Mucosa of rectum (tissue), 2 donors: Measurements from ENCODE around the gene FAM210A.

ENCODE experiments used
- H3K27ac ChIP-seq, 2 donors: one replicate each; pipeline ENCODE4 v1.7.0; 2013; ENCODE audit warnings: inconsistent platforms in 2 of 2, low read depth in 2 of 2, low read length in 2 of 2
- H3K27me3 ChIP-seq, 2 donors: one replicate each; pipeline ENCODE4 v1.7.0; 2013; ENCODE audit warnings: low read length in 2 of 2; ENCODE audit not compliant: control insufficient read depth in 2 of 2, insufficient read depth in 2 of 2
- H3K36me3 ChIP-seq, 2 donors: one replicate each; pipeline ENCODE4 v1.7.0; 2013; ENCODE audit warnings: low read length in 2 of 2; ENCODE audit not compliant: control insufficient read depth in 2 of 2, insufficient read depth in 2 of 2
- H3K4me1 ChIP-seq, 2 donors: one replicate each; pipeline ENCODE4 v1.7.0; 2013; ENCODE audit warnings: low read length in 2 of 2, mild to moderate bottlenecking in 1 of 2; ENCODE audit not compliant: control insufficient read depth in 2 of 2, insufficient read depth in 2 of 2
- H3K4me3 ChIP-seq, 2 donors: one replicate each; pipeline ENCODE4 v1.7.0; 2013; ENCODE audit warnings: low read length in 2 of 2
- H3K9ac ChIP-seq, 2 donors: one replicate each; pipeline ENCODE4 v1.7.0; 2013; ENCODE audit warnings: low read length in 2 of 2, low read depth in 1 of 2, mild to moderate bottlenecking in 1 of 2
- H3K9me3 ChIP-seq, 2 donors: one replicate each; pipeline ENCODE4 v1.7.0; 2013; ENCODE audit warnings: low read length in 2 of 2; ENCODE audit not compliant: control insufficient read depth in 2 of 2
- donor health status: healthy.
- donor health status: Normal muscosa, but diverticular disease.

Gene FAM210A

GRCh38 chr18:13649397-13650390 is 76.7 kb downstream of the FAM210A start:
- no peak overlapping the region for H3K4me3 ChIP-seq
- no peak overlapping the region for H3K9ac ChIP-seq
- no peaks in the 10 kb centered on the region for H3K4me1 ChIP-seq
- H3K36me3 ChIP-seq, result peaks cover 7% of the 10 kb centered on the region in 2 donors
- no peaks in the 10 kb centered on the region for H3K9me3 ChIP-seq
- H3K27ac ChIP-seq, result no peak overlapping the region
- H3K27me3 ChIP-seq, result no peaks in the 10 kb centered on the region

- Histone ChIP-seq H3K9ac (no peak overlapping the region), H3K36me3 (peaks cover 7% of the 10 kb centered on the region in 2 donors), H3K4me3 (no peak overlapping the region), H3K27me3 (no peaks in the 10 kb centered on the region), H3K9me3 (no peaks in the 10 kb centered on the region), H3K4me1 (no peaks in the 10 kb centered on the region), H3K27ac (no peak overlapping the region)
Observed at GRCh38 chr18:13647761-13648160, 78.6 kb downstream of the FAM210A start.

- Histone ChIP-seq H3K4me3 (no peak overlapping the region), H3K9ac (no peak overlapping the region), H3K4me1 (no peaks in the 10 kb centered on the region), H3K9me3 (no peaks in the 10 kb centered on the region), H3K36me3 (peaks cover 7% of the 10 kb centered on the region in 2 donors), H3K27ac (no peak overlapping the region), H3K27me3 (no peaks in the 10 kb centered on the region)
Observed at GRCh38 chr18:13646633-13647032, 79.7 kb downstream of the FAM210A start.

- Histone ChIP-seq H3K4me3 (no peak overlapping the region), H3K27ac (no peak overlapping the region), H3K9me3 (no peaks in the 10 kb centered on the region), H3K36me3 (peaks cover 7% of the 10 kb centered on the region in 2 donors), H3K9ac (no peak overlapping the region), H3K4me1 (no peaks in the 10 kb centered on the region), H3K27me3 (no peaks in the 10 kb centered on the region)
Observed at GRCh38 chr18:13645093-13645492, 81.3 kb downstream of the FAM210A start.

GRCh38 chr18:13643261-13643751 is 83.1 kb downstream of the FAM210A start:
- no peak overlapping the region for H3K4me3 ChIP-seq
- H3K9ac ChIP-seq, result no peak overlapping the region
- peaks cover 7% of the 10 kb centered on the region in 2 donors for H3K36me3 ChIP-seq
- H3K27me3 ChIP-seq, result no peaks in the 10 kb centered on the region
- H3K4me1 ChIP-seq, result no peaks in the 10 kb centered on the region
- H3K9me3 ChIP-seq, result no peaks in the 10 kb centered on the region
- H3K27ac ChIP-seq, result no peak overlapping the region

GRCh38 chr18:13642440-13642827 is 83.9 kb downstream of the FAM210A start:
- Histone ChIP-seq H3K27me3 (no peaks in the 10 kb centered on the region), H3K27ac (no peak overlapping the region), H3K36me3 (peaks cover 7% of the 10 kb centered on the region in 2 donors), H3K9ac (no peak overlapping the region), H3K9me3 (no peaks in the 10 kb centered on the region), H3K4me1 (no peaks in the 10 kb centered on the region), H3K4me3 (no peak overlapping the region)

GRCh38 chr18:13641551-13642439 is 84.6 kb downstream of the FAM210A start:
- Histone ChIP-seq H3K27ac (no peak overlapping the region), H3K4me1 (no peaks in the 10 kb centered on the region)

GRCh38 chr18:13640266-13640860 is 86.0 kb downstream of the FAM210A start:
- Histone ChIP-seq H3K4me1 (no peaks in the 10 kb centered on the region), H3K36me3 (peaks cover 4 to 5% of the 10 kb centered on the region in 2 donors), H3K9ac (no peak overlapping the region), H3K9me3 (no peaks in the 10 kb centered on the region), H3K4me3 (no peak overlapping the region), H3K27me3 (no peaks in the 10 kb centered on the region), H3K27ac (no peak overlapping the region)

More at GRCh38 chr18:13641551-13642439, 84.6 kb downstream of the FAM210A start:
- H3K4me3 ChIP-seq, result peak overlapping the region in 1 of 2 donors; percentile 16
- H3K9me3 ChIP-seq, result no peaks in the 10 kb centered on the region
- H3K36me3 ChIP-seq, result peaks cover 7% of the 10 kb centered on the region in 2 donors
- no peaks in the 10 kb centered on the region for H3K27me3 ChIP-seq
- no peak overlapping the region for H3K9ac ChIP-seq

- H3K36me3 ChIP-seq, result no peaks in the 10 kb centered on the region
- H3K9ac ChIP-seq, result no peak overlapping the region
- H3K4me1 ChIP-seq, result no peaks in the 10 kb centered on the region
- no peak overlapping the region for H3K27ac ChIP-seq
- no peaks in the 10 kb centered on the region for H3K27me3 ChIP-seq
- H3K9me3 ChIP-seq, result no peaks in the 10 kb centered on the region
- H3K4me3 ChIP-seq, result no peak overlapping the region
Observed at GRCh38 chr18:13638719-13639595, 87.4 kb downstream of the FAM210A start.
